Left forelimb (tissue), 1 donor: ENCODE results near the gene C20orf141.
"Not testable (repeated sequence)": the region's sequence is repeated elsewhere in the genome, so short reads cannot be mapped to it uniquely, and the experiment has no call there.

Experiments used
- DNase-seq: peaks from one replicate; pipeline ENCODE4 v3.0.0-alpha.2; 2018; ENCODE audit warnings: low spot score

C20orf141 gene

GRCh38 chr20:2820084-2820895 lies 5.5 kb downstream of the C20orf141 start:
- DNase-seq, result no peak

GRCh38 chr20:2820896-2821869 lies 6.4 kb downstream of the C20orf141 start:
- no peak for DNase-seq

- DNase-seq, result no peak
These were observed 7.3 kb downstream of the C20orf141 start for GRCh38 chr20:2822073-2822472.

- no peak for DNase-seq
These were observed 11.0 kb downstream of the C20orf141 start for GRCh38 chr20:2825761-2826160.

- no peak for DNase-seq
These were observed 11.9 kb downstream of the C20orf141 start for GRCh38 chr20:2826655-2827054.

GRCh38 chr20:2829376-2829775 lies 14.6 kb downstream of the C20orf141 start:
- DNase-seq, result no peak

GRCh38 chr20:2831206-2831605 lies 16.4 kb downstream of the C20orf141 start:
- not testable (repeated sequence) for DNase-seq

- DNase-seq, result no peak
These were observed 19.0 kb downstream of the C20orf141 start for GRCh38 chr20:2833761-2834160.

- DNase-seq, result no peak
These were observed 19.8 kb downstream of the C20orf141 start for GRCh38 chr20:2834401-2835110.

GRCh38 chr20:2835331-2835796 lies 20.6 kb downstream of the C20orf141 start:
- no peak for DNase-seq

GRCh38 chr20:2836035-2836434 lies 21.2 kb downstream of the C20orf141 start:
- DNase-seq, result no peak

GRCh38 chr20:2837221-2837960 lies 22.6 kb downstream of the C20orf141 start:
- DNase-seq, result no peak

GRCh38 chr20:2838170-2838797 lies 23.5 kb downstream of the C20orf141 start:
- DNase-seq, result no peak

GRCh38 chr20:2838847-2839671 lies 24.3 kb downstream of the C20orf141 start:
- DNase-seq, result no peak

GRCh38 chr20:2839732-2840137 lies 24.9 kb downstream of the C20orf141 start:
- DNase-seq, result no peak

- DNase-seq, result peak; percentile 95
These were observed 25.6 kb downstream of the C20orf141 start, which contains the start of the genes PCED1A and VPS16 for GRCh38 chr20:2840138-2840966. Gene PCED1A, minus strand, starts transcription at chr20:2840655. Its CDS starts 743 bp downstream, at chr20:2839912. Gene VPS16, plus strand, starts transcription at chr20:2840745. Its CDS starts 30 bp downstream, at chr20:2840775.

- peak; percentile 87 for DNase-seq
These were observed 26.3 kb downstream of the C20orf141 start for GRCh38 chr20:2840967-2841531.

- DNase-seq, result no peak
These were observed 30.8 kb downstream of the C20orf141 start for GRCh38 chr20:2845607-2846006.
